ENCODE data around the gene ACTRT2.

ACTRT2 gene

DNA sequence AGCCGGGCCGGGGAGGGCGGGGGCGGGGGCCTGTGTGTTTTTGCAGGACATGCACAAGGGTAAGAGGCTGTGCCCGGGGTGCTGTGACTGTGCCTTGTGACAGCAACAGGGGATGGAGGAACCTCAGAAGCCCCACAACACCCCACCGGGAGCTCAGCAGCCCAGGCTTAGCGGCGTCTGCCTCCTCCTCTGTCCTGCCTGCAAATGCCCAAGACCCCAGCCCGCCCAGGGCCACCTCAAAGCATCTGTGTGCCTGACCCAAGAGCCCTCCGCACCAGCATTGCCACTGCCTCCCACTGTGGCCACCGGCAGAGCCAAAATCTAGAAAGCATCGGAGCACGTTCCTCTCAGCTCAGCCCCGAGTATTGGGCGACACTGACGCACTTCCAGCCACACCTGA, 2.7 kb upstream of the ACTRT2 start:
- DNase-seq: no peak

DNA sequence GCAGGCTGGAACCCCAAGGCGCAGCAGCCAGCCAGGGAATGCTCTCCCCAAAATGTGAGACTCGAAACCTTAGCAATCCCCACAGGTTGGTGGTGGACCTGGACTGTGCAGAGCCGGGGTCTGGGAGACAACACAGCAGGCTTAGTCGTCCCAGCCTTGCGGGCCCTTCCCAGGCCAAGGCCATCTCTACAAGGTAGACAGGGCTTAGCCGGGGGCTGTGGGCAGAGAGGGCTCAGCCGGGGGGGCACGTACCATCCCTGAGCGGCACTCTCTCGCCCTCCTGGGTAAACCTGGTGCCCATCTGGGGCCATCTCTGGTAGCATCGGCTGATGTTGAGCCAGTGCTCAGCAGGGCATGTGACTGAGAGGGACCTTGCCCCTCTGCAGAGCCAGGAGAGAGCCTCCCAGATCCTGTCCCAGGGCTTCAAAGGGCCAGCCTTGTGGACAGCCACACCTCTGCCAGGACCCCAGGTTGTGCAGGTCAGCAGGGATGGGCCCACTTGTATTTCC, 2.2 kb upstream of the ACTRT2 start:
- no peak for DNase-seq

DNA sequence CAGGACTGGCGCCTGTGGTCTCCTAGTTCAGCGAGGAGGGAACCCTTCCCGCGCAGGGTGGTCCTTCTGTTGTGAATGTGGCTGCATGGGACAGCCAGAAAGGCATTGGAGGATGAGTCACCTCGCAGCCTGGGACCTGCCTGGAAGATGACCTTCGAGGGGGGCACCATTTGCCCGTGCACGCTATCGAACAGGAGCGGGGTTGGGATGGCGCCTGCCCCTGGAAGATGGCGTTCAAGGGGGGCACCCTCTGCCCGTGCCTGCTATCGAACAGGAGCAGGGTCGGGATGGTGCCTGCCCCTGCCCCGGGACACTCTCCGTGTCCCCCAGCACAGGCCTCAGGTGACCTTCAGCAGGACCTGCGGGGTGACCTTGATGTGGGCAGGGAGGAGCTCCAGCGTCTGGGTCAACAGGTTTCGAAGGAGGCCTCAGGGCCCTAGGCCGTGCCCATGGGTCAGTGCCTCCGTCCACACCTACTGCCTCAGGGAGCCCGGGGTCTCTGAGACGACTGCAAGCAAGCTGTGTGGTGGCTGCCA, 1.7 kb upstream of the ACTRT2 start:
- DNase-seq: no peak

DNA sequence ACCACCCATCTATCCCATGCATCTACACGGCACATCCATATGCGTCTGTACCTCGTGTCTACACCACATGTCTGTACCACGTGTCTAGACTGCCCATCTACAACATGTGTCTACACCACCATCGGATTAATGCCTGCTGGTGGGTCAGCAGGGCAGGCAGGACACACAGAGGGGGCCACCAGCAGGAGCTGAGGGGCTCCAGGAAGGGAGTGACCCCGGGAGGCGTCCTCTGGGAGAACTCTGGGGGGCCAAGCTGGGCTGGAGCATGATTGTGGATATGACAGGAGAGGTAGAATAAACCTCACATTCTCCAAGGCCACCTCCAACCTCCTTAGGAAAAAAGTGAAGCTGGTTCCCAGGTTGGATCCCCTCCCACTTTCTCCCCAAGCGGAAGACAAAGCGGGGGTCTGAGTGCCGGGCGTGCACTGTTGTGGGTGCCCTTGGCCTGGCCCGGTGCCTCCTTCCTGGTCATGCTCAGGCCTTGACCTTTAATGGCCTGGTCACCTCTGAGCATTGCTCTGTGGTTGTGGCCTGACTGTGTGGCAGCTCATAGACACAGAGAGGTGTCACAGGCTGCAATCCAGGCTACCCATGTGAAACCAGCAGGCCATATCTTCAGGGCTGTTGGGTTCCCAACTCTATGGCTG, 881 bp upstream of the ACTRT2 start:
- no peak for DNase-seq

DNA sequence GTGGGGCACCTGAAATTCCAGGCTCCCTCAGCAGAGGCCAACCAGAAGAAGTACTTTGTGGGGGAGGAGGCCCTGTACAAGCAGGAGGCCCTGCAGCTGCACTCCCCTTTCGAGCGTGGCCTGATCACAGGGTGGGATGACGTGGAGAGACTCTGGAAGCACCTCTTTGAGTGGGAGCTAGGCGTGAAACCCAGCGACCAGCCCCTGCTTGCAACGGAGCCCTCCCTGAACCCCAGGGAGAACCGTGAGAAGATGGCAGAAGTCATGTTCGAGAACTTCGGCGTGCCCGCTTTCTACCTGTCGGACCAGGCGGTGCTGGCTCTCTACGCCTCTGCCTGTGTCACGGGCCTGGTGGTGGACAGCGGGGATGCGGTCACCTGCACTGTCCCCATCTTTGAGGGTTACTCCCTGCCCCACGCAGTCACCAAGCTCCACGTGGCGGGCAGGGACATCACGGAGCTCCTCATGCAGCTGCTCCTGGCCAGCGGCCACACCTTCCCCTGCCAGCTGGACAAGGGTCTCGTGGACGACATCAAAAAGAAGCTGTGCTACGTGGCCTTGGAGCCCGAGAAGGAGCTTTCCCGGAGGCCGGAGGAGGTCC, 634 bp downstream of the ACTRT2 start:
- DNase-seq: no peak

DNA sequence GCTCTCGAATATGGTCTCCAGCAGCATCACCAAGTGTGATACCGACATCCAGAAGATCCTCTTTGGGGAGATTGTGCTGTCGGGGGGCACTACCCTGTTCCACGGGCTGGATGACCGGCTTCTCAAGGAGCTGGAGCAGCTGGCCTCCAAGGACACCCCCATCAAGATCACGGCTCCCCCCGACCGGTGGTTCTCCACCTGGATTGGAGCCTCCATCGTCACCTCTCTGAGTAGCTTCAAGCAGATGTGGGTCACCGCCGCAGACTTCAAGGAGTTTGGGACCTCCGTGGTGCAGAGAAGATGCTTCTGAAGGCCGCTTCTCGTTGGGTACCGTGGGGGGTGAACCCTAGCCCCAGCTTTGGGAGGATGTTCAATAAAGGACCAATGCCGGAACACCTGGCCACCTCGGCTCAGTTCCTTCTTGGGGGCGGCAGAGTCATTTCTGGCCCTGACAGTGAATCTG, 1.3 kb downstream of the ACTRT2 start:
- DNase-seq: no peak

DNA sequence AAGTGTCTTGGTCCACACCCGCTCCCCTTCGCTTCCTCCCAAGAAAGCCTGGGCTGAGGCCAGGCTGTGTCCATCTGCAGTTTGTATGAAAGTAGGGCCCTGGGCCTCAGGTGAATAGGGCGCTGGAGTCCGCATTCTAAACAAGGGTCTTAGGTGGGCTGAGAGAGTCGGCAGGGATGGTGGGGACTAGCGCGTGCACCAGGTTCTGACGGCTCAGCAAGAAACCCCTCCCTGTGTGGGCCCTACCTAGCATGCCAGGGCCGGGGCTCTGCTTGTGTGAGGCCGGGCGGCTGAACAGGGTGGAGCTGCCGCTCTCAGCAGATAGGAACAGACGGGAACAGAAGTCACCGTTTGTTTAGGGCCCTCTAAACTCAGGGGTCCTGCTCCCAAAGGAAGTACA, 1.7 kb downstream of the ACTRT2 start:
- DNase-seq: no peak

DNA sequence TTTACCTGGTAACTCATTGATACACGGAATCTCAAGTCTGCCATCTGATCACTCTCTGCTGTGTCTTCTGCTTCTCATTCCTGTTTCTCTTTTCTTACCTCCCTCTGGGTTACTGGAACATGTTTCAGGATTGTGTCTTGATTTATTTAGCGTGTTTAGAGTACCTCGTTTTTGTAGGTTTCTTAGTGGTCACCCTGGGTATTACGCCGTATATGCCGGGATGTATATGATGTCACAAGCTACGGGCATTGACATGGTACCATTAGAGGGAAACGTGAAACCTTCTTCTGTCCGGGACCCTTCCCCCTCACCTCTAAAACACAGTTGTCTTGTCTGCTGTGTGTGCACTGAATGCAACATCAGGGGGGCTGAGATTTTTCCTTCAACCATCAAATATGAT, 2.8 kb downstream of the ACTRT2 start:
- no peak for DNase-seq

DNA sequence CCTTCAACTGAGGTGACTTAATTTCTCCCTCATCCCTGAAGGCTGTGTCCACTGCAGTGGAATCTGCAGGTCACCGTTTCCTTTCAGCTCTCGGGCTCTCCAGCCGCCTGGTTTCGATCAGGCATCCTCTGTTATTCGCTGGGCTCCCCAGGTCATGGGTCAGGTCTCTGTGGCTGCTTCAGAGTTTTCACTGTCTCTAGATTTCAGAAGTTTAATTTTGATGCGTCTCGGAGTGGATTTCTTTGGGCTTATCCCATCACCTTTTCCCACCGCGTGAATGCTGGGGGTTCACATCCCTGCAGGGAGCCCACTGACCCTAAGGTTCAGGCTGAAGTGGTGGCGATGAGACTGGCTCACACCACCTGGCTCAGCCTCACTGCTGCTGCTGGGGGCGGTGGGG, 3.3 kb downstream of the ACTRT2 start:
- no peak for DNase-seq

DNA sequence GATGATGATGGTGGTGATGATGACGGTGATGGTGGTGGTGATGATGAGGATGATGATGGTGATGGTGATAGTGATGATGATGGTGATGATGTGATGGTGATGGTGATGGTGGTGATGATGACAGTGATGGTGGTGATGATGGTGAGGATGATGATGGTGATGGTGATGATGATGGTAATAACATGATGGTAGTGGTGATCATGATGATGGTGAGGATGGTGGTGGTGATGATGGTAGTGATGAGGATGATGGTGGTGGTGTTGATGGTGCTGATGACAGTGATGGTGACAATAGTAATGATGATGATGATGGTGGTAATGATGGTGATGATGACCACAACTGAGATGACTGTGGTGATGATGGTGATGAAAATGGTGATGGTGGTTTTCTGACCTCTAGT, 4.9 kb downstream of the ACTRT2 start:
- DNase-seq: no peak

DNA sequence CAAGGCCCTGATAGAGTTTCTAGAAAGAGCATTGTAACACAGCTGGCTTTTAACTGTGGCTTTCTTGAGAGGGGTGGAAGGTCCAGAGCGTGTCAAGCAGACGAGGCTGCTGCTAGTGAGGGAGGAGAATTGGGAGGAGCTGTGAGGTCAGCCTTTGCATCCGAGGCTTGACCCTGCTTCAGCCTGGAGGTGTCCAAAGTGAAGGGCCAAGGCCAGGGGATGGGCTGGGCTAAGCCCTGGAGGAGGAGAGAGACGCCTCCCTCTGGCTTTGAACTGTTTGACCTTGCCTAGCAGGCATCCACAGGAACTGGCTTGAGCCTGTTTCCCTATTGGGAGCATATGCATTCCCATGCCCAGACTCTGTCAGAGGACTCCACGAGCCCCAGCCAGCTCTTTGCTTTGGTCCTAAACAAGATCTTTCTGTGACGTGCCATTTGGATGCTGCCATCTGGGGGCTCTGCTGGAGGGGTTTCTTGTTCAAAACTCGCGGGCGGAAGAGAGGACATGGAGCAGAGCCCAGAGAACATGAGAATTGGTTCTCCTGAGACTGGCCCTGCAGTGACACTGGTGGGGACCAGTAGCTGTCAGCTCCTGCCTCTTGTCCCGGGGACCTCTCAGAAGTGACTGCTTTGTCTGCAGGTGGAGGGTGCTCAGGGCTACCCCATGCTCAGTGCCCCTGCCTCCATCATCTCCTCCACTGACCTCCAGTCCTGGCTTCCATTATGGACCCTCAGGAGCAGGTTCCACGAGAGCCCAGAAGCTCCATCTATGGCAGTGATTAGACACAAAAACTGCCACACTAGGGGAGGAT, 5.5 kb downstream of the ACTRT2 start:
- no peak for DNase-seq

DNA sequence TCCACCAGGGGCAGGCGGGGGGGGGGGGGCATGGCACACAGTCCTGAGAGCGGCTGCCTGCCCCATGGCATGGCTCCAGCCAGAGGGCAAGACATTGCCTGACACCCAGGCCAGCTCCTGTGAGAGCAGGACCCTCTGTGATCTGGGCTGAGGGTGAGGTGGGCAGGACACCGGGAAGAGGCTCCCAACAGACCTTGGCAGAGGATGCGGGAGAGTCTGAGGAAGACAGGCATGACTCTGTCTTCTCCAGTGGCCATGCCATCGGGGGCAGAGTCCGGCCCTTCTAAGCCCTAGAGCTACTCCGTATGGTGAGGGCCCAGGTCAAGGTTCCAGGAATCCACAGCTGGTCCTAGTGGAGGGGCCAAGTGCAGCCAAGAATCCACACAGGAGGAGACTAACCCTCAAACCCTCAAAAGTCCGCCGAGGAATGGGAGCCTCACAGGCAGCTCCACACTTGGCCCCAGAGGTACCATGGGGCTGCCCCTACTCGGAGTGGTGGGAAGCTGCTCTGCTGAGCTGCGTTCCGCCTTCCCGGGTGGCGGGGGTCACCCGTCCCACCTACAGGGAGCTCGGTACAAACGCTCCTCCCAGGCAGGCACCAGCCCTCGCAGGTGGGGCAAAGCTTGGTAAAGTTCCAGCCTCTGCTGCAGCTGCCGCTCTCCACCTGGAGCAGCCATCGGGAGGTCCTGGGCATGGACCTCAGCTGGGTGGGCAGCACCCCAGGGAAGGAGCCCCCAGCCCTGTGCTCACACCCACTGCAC, 6.5 kb downstream of the ACTRT2 start:
- DNase-seq: no peak

DNA sequence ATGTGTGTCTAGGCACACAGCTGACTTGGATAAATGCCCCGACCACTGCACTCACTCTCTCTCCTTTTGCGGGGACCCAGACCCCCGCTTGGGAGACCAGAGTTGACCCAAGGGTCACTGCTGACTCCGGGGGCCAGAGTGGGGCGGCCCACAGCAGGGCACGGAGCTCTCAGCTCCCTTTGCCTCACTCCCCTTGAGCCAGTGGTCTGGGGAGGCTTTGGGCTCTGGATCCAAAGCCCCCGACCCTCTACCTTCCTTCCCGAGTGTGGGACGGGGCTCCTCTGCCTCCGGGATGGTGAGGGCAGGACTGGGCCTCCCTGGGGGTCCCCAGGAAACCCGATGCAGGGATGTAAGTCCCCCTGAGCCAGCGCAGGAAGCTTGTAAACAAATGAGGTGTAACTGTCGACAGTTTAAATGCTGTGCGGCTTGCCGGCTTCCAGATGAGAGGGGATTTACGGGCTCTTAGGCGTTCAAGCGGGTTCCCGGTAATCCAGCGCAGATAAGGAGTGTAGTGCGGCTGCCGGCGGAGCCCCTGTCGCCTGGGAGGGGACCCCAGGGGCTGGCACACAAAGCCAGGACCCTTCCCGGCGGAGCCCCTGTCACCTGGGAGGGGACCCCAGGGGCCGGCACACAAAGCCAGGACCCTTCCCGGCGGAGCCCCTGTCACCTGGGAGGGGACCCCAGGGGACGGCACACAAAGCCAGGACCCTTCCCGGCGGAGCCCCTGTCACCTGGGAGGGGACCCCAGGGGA, 7.4 kb downstream of the ACTRT2 start:
- no peak for DNase-seq

DNA sequence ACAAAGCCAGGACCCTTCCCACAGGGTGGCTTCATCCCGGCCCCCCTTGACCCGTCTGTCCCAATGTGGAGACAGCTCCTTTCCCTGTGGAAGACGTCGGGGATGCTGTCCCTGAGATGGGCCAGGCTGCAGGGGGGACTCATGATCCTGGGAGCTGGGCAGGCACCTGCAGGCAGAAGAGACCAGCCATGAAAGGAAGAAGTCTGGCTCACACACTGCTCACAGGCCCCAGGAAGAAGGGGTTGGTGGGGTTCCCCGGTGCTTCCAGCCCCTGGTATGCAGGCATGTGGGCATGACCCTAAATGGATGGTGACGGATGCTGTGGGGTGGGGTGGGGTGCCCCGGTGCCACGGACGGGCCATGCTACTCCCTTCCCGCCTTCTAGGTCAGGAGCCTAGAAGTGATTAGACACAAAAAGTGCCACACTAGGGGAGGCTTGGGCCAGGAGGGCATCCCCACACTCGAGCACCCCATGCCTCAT, 8.3 kb downstream of the ACTRT2 start:
- DNase-seq: no peak

DNA sequence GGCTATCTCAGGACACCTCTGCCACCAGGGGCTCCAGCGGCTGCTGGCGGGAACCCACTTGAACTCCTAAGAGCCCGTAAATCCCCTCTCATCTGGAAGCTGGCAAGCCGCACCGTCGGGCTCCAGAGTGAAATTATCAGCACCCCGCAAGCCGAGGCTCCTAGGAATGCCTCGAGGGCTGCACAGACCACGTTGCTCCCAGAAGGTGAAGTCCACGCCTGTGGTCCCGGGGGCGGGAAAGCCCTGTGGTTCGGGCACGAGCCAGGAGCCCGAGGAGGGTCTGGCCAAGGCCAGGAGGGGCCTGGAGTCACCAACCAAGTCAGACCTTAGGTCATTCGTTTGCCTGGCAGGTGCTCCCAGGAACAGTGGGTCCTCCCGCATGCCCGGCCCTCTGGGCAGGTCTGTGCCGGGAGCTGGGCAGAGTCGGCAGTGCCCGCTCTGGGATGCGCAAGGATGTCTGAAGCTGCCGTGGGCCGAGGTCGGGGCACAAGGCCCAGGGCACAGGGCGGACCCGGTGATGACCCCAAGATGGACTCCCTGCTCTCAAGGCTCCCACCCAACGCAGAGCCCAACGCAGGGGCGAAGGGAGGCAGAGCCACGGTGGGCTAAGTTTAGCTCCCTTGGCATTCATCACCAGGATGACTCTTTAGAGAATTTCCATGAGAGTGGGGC, 8.9 kb downstream of the ACTRT2 start:
- DNase-seq: no peak

DNA sequence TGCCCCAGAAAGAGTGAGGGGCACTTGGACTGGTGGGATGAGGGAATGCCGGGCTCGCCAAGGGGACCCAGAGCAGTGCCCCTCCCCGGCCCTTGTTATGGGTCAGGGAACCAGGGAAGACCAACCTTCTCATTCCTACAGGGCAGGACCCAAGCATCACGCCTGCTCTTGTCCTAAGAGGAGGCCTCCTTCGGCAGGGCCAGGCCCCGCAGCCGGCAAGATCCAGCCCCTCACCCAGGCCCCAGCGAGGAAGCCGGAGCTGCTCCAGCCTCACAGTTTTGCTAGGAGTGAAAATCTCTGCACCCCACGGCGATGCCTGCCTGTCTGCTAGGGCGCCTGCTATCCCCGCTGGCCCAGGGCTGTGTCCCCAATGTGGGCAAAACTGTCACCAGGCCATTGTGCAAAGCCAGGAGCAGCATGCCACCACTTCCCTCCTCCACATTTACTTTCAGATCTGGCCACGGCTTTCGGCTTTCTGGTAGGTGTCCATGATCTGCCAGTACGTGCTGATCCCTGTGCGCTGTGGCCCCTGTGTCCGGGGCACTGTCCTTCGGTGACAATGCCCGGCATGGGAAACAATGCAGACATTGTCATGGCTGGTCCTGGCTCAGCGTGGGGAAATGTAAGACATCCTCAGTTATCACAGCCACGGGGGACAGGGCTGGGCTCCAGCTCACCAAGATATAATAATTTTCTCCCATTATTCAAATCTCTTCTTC, 9.6 kb downstream of the ACTRT2 start:
- DNase-seq: no peak

DNA sequence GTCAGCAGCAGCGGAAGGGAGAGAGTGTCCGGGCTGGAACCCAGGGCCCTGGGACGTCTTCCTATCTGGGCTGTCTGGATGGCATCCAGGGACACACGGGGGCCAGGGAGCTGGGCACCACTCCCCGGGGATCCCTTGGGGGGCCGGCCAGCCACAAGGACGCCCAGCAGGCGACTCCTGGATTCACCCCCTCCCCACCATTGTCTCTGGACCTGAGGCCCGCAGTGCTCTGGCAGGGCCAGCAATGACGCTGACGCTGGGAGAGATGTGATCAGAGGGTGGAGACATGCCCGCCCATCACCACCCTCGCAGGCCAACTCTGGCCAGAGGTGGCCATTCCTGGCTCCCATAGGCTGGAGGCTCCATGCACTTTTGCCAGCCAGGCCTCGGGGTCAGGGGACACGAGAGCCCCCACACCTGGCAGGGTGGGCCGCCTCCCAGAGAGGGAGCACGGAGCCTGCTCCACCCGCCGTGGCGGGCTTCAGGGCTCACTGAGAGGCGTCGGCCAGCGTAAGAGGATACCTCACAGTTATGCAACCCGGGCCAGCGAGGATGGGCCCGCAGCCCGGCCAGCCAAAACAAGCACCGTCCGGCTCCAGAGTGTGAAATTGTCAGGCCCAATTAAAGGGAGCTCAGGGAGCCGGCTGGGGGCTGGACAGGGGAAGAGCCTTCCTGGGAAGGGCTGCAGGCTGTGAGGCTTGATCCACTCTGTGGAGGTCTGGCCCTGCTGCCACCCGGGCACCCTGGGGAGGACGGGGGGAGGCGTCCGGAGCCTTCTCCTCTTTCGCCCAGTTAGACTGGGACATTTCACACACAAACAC, 10.3 kb downstream of the ACTRT2 start:
- no peak for DNase-seq

DNA sequence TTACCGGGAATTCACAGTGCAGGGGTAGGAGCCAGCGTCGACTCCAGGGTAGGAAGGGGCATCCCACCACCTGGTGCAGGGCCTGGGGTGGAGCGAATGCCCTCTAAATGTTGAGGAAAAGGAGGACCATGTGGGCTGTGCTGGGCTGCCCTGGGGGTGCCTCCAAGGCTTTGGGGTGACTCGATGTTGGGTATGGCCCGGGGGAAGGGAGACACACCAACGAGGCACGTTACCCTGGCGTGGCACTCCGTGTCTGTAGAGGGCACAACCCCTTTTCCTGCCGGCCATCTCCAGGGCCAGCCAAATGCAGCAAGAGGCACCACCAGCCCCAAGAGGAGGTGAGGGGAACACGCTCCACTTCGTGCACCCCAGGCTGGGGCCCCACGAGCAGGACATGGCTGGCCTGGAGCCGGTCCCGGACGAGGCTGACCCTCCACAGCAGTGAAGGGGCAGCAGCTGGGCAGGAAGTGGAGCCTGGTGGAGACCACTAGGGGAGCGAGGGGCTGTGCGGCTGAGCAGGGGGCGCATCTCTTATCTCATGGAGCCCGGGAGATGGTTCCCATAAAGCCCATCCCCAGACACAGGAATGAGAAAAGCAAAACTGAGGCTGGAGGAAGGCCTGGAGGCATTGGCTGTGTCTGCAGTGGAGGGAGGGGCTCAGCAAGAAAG, 11.2 kb downstream of the ACTRT2 start:
- DNase-seq: no peak

Measured in activated T-cell treated with anti-CD3 and anti-CD28 coated beads, Interleukin-2, amount 50 U/mL, for 48 hours (primary cell).